ENCODE results near the gene SFTPB.

The SFTPB gene

DNA sequence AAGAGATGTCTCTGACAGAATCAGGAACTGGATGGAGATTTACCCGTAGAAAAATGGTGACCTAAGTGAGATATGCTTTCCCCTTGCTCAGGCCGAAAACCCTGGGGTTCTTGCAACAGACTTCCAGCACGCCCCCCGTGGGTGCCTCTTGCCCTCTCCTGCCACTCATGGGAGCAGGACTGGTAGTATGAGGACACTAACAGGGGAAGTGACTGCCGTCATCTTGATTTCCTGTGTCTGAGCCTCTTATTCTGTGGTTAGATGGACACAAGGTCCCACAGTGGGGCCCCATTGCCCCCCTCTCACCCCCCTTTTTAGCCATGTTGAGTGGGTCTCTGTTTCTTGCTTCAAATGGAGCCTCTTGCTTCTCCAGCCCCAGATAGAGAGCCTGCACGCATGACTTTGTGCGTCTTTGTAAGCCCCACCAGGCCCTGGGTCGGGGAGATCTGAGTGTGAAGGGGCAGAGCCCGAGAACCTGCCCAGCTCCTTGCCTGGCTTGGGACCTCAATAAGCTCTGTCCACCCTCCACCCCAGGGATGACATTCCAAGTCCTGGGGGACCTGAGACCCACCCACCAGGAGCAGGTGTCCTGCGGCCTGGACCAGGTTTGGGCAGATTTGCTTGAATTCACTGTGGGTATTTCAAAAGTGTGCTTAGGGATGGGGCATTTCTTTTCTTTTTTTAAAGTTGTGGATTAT lies 38.7 kb upstream of the SFTPB start:
- Histone ChIP-seq H3K27ac (no peak overlapping the region), H3K79me2 (no peaks in the 10 kb centered on the region), H3K4me2 (ENCODE audit: low read length) (no peak overlapping the region), H3K4me3 (ENCODE audit: low read depth, low read length) (no peak overlapping the region), H2AFZ (no peak overlapping the region), H3K9ac (no peak overlapping the region), H3K27me3 (ENCODE audit: control insufficient read depth, insufficient read depth, low read length) (no peaks in the 10 kb centered on the region), H3K4me1 (no peaks in the 10 kb centered on the region), H3K36me3 (ENCODE audit: control insufficient read depth, insufficient read depth, low read length) (no peaks in the 10 kb centered on the region), H3K9me3 (ENCODE audit: control insufficient read depth, low read length) (no peaks in the 10 kb centered on the region)
- TF ChIP-seq, protein P1, sequence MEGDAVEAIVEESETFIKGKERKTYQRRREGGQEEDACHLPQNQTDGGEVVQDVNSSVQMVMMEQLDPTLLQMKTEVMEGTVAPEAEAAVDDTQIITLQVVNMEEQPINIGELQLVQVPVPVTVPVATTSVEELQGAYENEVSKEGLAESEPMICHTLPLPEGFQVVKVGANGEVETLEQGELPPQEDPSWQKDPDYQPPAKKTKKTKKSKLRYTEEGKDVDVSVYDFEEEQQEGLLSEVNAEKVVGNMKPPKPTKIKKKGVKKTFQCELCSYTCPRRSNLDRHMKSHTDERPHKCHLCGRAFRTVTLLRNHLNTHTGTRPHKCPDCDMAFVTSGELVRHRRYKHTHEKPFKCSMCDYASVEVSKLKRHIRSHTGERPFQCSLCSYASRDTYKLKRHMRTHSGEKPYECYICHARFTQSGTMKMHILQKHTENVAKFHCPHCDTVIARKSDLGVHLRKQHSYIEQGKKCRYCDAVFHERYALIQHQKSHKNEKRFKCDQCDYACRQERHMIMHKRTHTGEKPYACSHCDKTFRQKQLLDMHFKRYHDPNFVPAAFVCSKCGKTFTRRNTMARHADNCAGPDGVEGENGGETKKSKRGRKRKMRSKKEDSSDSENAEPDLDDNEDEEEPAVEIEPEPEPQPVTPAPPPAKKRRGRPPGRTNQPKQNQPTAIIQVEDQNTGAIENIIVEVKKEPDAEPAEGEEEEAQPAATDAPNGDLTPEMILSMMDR (IDR thresholded peaks at IDR 0.05) = no peak

DNA sequence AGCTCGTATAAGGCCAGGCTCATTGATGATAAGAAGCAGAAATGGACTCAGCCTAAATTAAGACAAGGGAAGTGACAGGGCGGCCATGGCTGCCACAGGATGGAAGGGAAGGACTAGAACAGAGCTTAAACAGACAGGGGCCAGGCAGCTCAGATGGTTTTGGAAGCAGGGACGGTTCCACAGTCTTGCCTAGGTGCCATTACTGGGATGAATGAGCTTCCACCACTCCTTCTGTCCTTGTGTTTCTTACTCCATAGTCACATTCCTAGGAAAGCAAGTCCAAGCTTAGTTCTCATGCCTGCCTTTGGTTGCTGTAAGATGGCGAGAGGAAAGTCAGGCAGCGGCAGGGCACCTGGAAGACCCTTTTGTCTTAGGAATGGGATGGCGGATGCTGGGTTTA lies 38.1 kb upstream of the SFTPB start:
- Histone ChIP-seq H2AFZ (no peak overlapping the region), H3K79me2 (no peaks in the 10 kb centered on the region), H3K36me3 (ENCODE audit: control insufficient read depth, insufficient read depth, low read length) (no peaks in the 10 kb centered on the region), H3K9me3 (ENCODE audit: control insufficient read depth, low read length) (no peaks in the 10 kb centered on the region), H3K27me3 (ENCODE audit: control insufficient read depth, insufficient read depth, low read length) (no peaks in the 10 kb centered on the region), H3K4me1 (no peaks in the 10 kb centered on the region), H3K9ac (no peak overlapping the region), H3K27ac (no peak overlapping the region), H3K4me2 (ENCODE audit: low read length) (no peak overlapping the region), H3K4me3 (ENCODE audit: low read depth, low read length) (no peak overlapping the region)
- TF ChIP-seq, protein P1 (IDR thresholded peaks at IDR 0.05) = no peak

DNA sequence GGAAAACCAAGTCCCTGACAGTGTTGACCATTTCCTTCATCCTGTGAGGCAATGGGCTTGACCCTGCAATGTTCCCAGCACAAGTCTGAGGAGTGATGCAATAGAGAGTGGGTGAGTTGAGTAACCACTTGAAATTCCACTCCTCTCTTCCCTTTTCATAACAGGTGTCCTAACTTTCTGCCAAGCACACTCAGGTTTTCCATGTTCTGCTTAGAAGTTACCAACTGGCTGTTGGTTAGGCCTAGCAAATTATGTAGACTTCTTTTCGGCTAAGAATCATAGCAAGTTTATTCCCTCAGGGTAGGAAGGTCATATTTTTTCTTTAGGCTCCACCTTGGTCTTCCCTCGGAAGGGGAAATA lies 37.7 kb upstream of the SFTPB start:
- H2AFZ ChIP-seq = no peak overlapping the region
- no peak overlapping the region for H3K4me2 ChIP-seq (ENCODE audit: low read length)
- H3K4me3 ChIP-seq (ENCODE audit: low read depth, low read length) = no peak overlapping the region
- no peak overlapping the region for H3K27ac ChIP-seq
- H3K36me3 ChIP-seq (ENCODE audit: control insufficient read depth, insufficient read depth, low read length) = no peaks in the 10 kb centered on the region
- H3K27me3 ChIP-seq (ENCODE audit: control insufficient read depth, insufficient read depth, low read length) = no peaks in the 10 kb centered on the region
- no peaks in the 10 kb centered on the region for H3K79me2 ChIP-seq
- H3K9me3 ChIP-seq (ENCODE audit: control insufficient read depth, low read length) = no peaks in the 10 kb centered on the region
- H3K9ac ChIP-seq = no peak overlapping the region
- no peaks in the 10 kb centered on the region for H3K4me1 ChIP-seq
- TF ChIP-seq, protein P1 (IDR thresholded peaks at IDR 0.05) = no peak

DNA sequence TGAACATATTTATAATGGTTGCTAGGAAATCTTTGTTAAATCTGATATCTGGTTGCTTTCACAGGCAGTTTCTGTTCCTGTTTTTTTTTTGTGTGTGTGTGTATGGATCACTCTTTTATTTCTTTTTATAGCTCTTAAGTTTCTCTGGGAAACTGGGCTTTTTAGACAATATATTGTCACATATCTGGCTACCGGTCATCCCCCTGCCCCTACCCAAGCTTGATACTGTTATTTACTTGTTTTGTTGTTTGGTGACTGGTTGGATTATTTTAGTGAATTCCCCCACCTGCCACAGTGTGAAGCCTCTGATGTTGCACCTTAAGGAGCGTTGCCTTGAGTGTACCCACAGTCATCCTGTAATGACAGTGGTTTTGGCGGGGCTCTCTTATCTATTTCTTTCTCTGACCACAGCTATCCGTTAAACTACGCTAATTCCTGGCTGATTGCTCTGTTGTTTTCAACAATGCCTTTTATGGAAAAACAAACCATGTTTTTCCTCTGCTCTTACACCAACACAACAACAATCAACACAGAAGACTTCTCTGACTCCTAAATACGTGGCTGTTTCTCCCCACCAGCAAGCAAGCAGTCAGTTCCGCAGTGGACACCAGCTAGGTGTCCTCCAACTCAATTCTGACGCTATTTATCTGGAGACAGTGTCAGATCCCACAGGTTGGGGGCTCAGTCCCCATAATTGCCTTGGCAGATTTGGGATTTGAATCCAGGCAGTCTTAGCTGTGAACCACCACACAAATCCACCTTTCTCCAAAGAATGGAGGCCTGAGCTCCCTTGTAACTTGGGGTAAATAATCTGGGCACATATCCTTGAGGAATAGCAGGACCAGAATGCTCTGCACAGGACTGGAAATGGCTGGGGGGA lies 37.0 kb upstream of the SFTPB start:
- peak overlapping the region; percentile 13 for H3K27ac ChIP-seq
- no peak overlapping the region for H3K9ac ChIP-seq
- H3K4me2 ChIP-seq (ENCODE audit: low read length) = no peak overlapping the region
- H3K79me2 ChIP-seq = no peaks in the 10 kb centered on the region
- TF ChIP-seq, protein P1 (IDR thresholded peaks at IDR 0.05) = no peak
- H3K9me3 ChIP-seq (ENCODE audit: control insufficient read depth, low read length) = no peaks in the 10 kb centered on the region
- H2AFZ ChIP-seq = no peak overlapping the region
- no peaks in the 10 kb centered on the region for H3K27me3 ChIP-seq (ENCODE audit: control insufficient read depth, insufficient read depth, low read length)
- no peaks in the 10 kb centered on the region for H3K36me3 ChIP-seq (ENCODE audit: control insufficient read depth, insufficient read depth, low read length)
- no peak overlapping the region for H3K4me3 ChIP-seq (ENCODE audit: low read depth, low read length)
- no peaks in the 10 kb centered on the region for H3K4me1 ChIP-seq

Data from parathyroid adenoma (tissue), 2 donors.